OCI-LY1 (cell line): Measurements from ENCODE around the gene XPR1.

Experiments used
- H2AFZ ChIP-seq: fragments of 200-600 bp; sonication (generic), shearing (Covaris generic); 2 replicates; pipeline ENCODE4 v1.6.0; 2014; ENCODE audit warnings: antibody characterized with exemption, mild to moderate bottlenecking, low read length
- H3F3A ChIP-seq: fragments of 200-600 bp; sonication (generic), shearing (Covaris generic); 2 replicates; pipeline ENCODE4 v1.6.0; 2014; ENCODE audit warnings: mild to moderate bottlenecking, antibody characterized with exemption, low read length, moderate library complexity; ENCODE audit not compliant: insufficient read depth
- H3K27ac ChIP-seq: fragments of 200-600 bp; sonication (generic); 2 replicates; pipeline ENCODE4 v1.5.1; 2014; ENCODE audit warnings: low read length, mixed run types, mild to moderate bottlenecking, low read depth; ENCODE audit not compliant: poor library complexity, severe bottlenecking
- H3K27me3 ChIP-seq: fragments of 200-600 bp; sonication (generic); 2 replicates; pipeline ENCODE4 v1.6.0; 2014; ENCODE audit warnings: antibody characterized with exemption, mild to moderate bottlenecking, low read length, moderate library complexity; ENCODE audit not compliant: insufficient read depth
- H3K36me3 ChIP-seq: fragments of 200-600 bp; sonication (generic); 2 replicates; pipeline ENCODE4 v1.6.1; 2014; ENCODE audit warnings: mild to moderate bottlenecking, antibody characterized with exemption, low read length, moderate library complexity, mixed read lengths; ENCODE audit not compliant: insufficient read depth
- H3K4me1 ChIP-seq: fragments of 200-600 bp; sonication (generic); 2 replicates; pipeline ENCODE4 v1.5.1; 2014; ENCODE audit warnings: mild to moderate bottlenecking, low read length, moderate library complexity; ENCODE audit not compliant: insufficient read depth, severe bottlenecking
- H3K4me2 ChIP-seq: fragments of 200-600 bp; sonication (generic), shearing (Covaris generic); 2 replicates; pipeline ENCODE4 v1.6.1; 2014; ENCODE audit warnings: low read length
- H3K4me3 ChIP-seq: fragments of 200-600 bp; sonication (generic); 2 replicates; pipeline ENCODE4 v1.5.1; 2014; ENCODE audit warnings: low read length, low read depth, mild to moderate bottlenecking, mixed read lengths; ENCODE audit not compliant: poor library complexity, severe bottlenecking
- H3K79me2 ChIP-seq: fragments of 200-600 bp; shearing (Covaris generic); 2 replicates; pipeline ENCODE4 v1.6.1; 2016; ENCODE audit warnings: mixed run types, low read length, mixed read lengths; ENCODE audit not compliant: insufficient read depth
- H3K9ac ChIP-seq: fragments of 200-600 bp; sonication (generic), shearing (Covaris generic); 2 replicates; pipeline ENCODE4 v1.6.1; 2014; ENCODE audit warnings: mild to moderate bottlenecking, low read length, mixed read lengths
- H3K9me2 ChIP-seq: fragments of 200-600 bp; sonication (generic), shearing (Covaris generic); 2 replicates; pipeline ENCODE4 v1.6.1; 2014; ENCODE audit warnings: low read depth, mild to moderate bottlenecking, low read length, mixed read lengths
- H3K9me3 ChIP-seq: fragments of 200-600 bp; shearing (Covaris generic); 2 replicates; pipeline ENCODE4 v1.6.1; 2014; ENCODE audit warnings: low read length, mixed read lengths
- H4K20me1 ChIP-seq: fragments of 200-600 bp; sonication (generic), shearing (Covaris generic); 2 replicates; pipeline ENCODE4 v1.6.0; 2016; ENCODE audit warnings: mild to moderate bottlenecking, low read length; ENCODE audit not compliant: insufficient read depth
- EZH2 ChIP-seq: fragments of 200-600 bp; sonication (generic), shearing (Covaris generic); IDR thresholded peaks from 2 replicates; pipeline ENCODE4 v1.8.0; 2017; ENCODE audit warnings: borderline replicate concordance, mixed run types, mild to moderate bottlenecking, antibody characterized with exemption, low read length, moderate library complexity, mixed read lengths
- TF ChIP-seq, protein P1 (sequence below): fragments of 200-600 bp; sonication (generic), shearing (Covaris generic); IDR thresholded peaks from 2 replicates; pipeline ENCODE4 v1.5.1; 2017; ENCODE audit warnings: mild to moderate bottlenecking, antibody characterized with exemption, low read length, moderate library complexity, mixed read lengths

XPR1 gene

GRCh38 chr1:180939073-180939710 lies 307.4 kb downstream of the XPR1 start:
- H2AFZ ChIP-seq, result no peak overlapping the region
- H3K4me1 ChIP-seq, result peaks cover 18% of the 10 kb centered on the region
- H3K27me3 ChIP-seq, result no peaks in the 10 kb centered on the region
- H3K4me2 ChIP-seq, result no peak overlapping the region
- no peak overlapping the region for H3K9ac ChIP-seq
- no peaks in the 10 kb centered on the region for H4K20me1 ChIP-seq
- no peaks in the 10 kb centered on the region; the same call in 1 of the 2 replicates for H3K36me3 ChIP-seq
- no peaks in the 10 kb centered on the region for H3F3A ChIP-seq
- H3K79me2 ChIP-seq, result no peaks in the 10 kb centered on the region
- H3K9me2 ChIP-seq, result no peaks in the 10 kb centered on the region
- no peak for TF ChIP-seq EZH2
- TF ChIP-seq, protein P1, sequence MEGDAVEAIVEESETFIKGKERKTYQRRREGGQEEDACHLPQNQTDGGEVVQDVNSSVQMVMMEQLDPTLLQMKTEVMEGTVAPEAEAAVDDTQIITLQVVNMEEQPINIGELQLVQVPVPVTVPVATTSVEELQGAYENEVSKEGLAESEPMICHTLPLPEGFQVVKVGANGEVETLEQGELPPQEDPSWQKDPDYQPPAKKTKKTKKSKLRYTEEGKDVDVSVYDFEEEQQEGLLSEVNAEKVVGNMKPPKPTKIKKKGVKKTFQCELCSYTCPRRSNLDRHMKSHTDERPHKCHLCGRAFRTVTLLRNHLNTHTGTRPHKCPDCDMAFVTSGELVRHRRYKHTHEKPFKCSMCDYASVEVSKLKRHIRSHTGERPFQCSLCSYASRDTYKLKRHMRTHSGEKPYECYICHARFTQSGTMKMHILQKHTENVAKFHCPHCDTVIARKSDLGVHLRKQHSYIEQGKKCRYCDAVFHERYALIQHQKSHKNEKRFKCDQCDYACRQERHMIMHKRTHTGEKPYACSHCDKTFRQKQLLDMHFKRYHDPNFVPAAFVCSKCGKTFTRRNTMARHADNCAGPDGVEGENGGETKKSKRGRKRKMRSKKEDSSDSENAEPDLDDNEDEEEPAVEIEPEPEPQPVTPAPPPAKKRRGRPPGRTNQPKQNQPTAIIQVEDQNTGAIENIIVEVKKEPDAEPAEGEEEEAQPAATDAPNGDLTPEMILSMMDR, result no peak
- no peak overlapping the region for H3K27ac ChIP-seq
- no peaks in the 10 kb centered on the region for H3K9me3 ChIP-seq
- H3K4me3 ChIP-seq, result no peak overlapping the region

DNA sequence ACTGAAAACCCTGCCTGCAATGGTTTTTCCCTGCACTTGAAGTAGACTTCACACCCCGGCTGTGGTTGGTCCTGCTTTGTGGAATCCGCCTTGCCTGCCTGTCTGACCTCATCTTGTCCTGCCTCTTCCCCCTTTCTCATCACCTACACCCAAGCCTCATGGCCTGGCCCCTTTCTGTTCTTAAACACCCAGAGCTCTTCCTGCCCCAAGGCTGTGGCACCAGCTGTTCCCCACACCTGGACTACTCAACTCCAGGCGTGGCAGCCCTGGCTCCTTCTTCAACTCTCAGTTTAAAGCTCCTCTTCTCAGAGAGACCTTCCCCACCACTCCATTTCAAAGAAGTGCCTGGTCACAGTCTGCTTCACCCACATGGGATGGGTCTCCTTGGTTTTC lies 307.9 kb downstream of the XPR1 start:
- Histone ChIP-seq H2AFZ (no peak overlapping the region), H3K9ac (no peak overlapping the region), H3K4me3 (no peak overlapping the region), H3K79me2 (no peaks in the 10 kb centered on the region), H3K9me3 (no peaks in the 10 kb centered on the region), H3K27ac (no peak overlapping the region), H3K4me2 (no peak overlapping the region), H3K36me3 (no peaks in the 10 kb centered on the region; the same call in 1 of the 2 replicates), H3F3A (no peaks in the 10 kb centered on the region), H3K27me3 (no peaks in the 10 kb centered on the region), H3K4me1 (peaks cover 14% of the 10 kb centered on the region), H4K20me1 (no peaks in the 10 kb centered on the region), H3K9me2 (no peaks in the 10 kb centered on the region)
- no peak for TF ChIP-seq EZH2
- TF ChIP-seq, protein P1, result no peak
